ENCODE data around the gene MYDGF.

MYDGF gene

GRCh38 chr19:4675346-4675745, 5.2 kb upstream of the MYDGF start:
- no peak for DNase-seq (ENCODE audit: low read depth)

- DNase-seq (ENCODE audit: low read depth): no peak
Observed at GRCh38 chr19:4673726-4674125, 3.6 kb upstream of the MYDGF start.

DNA sequence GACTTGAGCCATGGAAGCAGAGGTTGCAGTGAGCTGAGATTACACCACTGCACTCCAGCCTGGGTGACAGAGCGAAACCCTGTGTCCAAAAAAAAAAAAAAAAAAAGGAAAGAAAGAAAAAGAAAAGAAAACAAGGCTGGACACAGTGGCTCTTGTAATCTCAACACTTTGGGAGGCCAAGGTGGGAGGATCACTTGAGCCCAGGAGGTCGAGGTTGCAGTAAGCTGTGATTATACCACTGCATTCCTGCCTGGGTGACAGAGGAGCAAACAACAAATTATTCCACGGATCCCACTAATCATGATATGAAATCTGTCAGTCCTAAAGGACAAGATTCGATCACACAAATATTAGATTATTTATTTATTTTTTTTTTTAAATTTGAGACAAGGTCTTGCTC, 3.1 kb upstream of the MYDGF start:
- DNase-seq (ENCODE audit: low read depth): no peak

- no peak for DNase-seq (ENCODE audit: low read depth)
Observed at GRCh38 chr19:4671185-4671851, 1.2 kb upstream of the MYDGF start.

GRCh38 chr19:4664642-4665041, 5.5 kb downstream of the MYDGF start:
- no peak for DNase-seq (ENCODE audit: low read depth)

- no peak for DNase-seq (ENCODE audit: low read depth)
Observed at GRCh38 chr19:4662812-4663211, 7.3 kb downstream of the MYDGF start.

DNA sequence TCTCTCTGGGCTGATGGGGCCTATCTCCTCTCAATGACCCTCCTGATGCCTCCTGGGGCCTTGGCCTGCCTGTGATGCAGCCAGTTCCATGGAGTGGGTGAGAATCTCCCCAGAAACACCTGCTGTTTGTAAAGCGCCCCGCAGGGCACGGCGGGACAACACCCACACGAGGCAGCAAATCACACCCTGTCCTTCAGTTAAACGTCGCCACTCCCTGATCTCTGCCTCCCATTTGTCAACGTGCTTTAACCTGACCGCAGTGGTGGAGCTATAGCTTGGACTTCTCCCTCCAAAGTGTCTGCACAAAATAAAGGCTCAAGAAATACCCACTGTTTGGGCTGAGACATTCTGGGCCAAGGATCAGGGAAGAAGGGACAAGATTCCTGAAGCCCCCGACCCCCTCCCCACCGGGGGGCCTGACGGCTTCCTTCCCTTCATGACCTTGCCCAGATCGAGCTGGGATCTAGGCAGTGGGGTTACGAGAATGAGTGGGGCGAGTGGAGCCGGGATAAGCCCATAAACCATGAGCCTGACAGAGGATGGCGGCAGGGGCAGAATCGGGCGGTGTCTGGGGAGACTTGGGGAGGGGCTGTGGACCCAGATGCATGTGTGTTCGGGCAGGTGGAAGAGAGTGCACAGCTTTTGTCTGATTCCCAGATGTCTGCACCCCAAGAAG, 8.0 kb downstream of the MYDGF start:
- DNase-seq (ENCODE audit: low read depth): no peak

DNA sequence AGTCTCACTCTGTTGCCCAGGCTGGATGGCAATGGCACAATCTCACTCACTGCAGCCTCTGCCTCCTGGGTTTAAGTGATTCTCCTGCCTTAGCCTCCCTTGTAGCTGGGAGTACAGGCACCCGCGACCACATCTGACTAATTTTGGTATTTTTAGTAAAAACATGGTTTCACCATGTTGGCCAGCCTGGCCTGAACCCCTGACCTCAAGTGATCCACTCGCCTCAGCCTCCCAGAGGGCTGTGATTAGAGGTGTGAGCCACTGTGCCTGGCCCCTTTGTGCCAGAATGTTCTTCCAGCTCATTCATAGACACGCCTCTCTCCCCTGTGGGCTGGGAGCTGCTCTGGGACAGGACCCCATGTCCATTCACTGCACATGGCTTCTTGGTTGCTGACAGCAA, 9.1 kb downstream of the MYDGF start:
- DNase-seq (ENCODE audit: low read depth): no peak

- no peak for DNase-seq (ENCODE audit: low read depth)
Observed at GRCh38 chr19:4660181-4660791, 9.9 kb downstream of the MYDGF start.

GRCh38 chr19:4657835-4658234, 12.3 kb downstream of the MYDGF start:
- no peak for DNase-seq (ENCODE audit: low read depth)

- DNase-seq (ENCODE audit: low read depth): no peak
Observed at GRCh38 chr19:4657262-4657661, 12.9 kb downstream of the MYDGF start.

DNA sequence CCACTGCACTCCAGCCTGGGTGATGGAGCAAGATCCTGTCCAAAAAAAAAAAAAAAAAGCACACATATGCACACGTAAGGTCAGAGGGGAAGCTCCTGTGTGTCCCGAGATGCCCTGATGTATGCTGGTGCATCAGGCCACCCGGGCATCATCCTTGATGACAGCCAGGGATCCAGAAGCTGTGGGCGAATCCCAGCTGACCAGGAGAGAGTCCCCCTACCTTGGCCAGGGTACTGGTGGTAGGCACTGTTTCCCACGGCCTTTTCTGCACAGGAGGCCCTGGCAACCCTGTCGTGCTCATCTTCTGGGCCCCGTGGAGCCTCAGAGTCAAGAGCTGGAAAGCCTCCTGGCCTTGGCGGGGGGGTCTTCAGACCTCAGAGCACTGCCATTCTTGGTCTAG, 14.0 kb downstream of the MYDGF start:
- DNase-seq (ENCODE audit: low read depth): no peak

DNA sequence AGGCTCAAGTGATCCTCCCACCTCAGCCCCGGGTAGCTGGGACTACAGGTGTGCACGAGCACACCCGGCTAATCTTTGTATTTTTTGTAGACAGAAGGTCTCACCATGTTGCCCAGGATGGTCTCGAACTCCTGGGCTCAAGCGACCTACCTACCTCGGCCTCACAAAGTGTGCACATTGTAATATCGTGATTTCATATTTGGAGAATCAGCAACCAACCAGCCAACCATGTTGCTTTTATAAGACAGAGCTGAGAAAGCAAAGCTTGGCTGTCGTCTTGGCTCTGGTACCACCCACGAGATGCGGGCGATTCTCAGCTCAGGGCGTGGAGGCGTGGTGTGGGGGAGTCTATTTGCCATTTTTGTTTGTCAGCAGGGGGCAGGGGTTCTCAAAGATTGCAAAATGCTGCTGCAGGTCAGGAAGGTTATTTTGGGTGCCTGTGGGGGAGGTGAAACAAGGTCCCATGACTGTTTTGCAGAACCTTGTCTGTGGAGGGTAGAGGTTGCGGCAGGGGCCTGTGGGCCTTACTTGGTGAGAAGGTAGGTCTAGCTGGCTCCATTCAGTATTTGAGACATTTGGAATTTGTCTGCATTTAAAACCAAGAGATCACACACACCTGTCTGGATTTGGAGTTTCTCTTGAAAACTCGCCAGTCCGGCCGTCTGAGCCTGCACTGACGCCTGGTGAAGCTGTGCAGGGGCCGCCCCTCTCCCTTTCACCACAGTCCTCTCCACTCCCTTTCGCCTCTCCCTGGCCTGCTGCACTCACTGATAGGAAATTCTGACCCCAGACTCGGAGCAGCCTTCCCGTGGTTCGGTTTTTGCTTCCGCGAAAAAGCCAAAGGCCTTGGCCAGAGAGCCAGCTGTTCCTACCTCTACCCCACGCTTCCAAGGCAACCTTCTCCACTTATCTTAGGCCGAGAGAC, 15.4 kb downstream of the MYDGF start:
- no peak for DNase-seq (ENCODE audit: low read depth)

DNA sequence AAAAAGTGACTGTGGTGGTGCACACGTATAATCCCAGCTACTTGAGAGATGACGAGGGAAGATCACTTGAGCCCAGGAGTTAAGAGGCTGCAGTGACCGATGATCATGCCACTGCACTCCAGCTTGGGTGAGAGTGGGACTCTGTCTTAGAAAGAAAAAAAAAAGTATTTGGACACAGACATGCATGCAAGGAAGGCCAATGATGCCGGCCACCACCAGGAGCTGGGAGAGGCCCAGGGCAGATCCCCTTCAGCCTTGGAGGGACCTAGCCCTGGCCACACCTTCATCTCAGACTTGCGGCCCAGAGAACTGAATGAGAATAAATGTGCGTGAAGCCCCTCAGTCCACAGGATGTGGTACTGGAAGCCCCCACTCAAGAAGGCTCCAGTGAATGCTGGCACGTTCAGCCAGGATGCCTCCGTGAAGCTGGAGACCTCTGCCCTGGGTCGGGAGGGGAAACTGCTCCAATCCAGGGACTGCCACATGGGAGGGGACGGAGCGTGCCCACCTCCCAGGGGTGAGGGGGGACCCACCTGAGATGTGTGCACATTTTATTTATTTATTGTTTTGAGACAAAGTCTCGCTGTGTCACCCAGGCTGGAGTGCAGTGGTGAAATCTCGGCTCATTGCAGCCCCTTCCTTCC, 16.2 kb downstream of the MYDGF start:
- no peak for DNase-seq (ENCODE audit: low read depth)

DNA sequence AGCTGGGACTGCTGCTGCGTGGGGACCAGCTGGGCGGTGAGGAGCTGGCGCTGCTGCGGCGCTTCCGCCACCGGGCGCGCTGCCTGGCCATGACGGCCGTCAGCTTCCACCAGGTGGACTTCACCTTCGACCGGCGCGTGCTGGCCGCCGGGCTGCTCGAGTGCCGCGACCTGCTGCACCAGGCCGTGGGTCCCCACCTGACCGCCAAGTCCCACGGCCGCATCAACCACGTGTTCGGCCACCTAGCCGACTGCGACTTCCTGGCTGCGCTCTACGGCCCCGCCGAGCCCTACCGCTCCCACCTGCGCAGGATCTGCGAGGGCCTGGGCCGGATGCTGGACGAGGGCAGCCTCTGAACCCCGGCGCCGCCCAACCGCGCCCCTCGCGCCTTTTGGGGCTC, 18.1 kb downstream of the MYDGF start:
- no peak for DNase-seq (ENCODE audit: low read depth)

GRCh38 chr19:4650159-4650558, 20.0 kb downstream of the MYDGF start:
- DNase-seq (ENCODE audit: low read depth): no peak

- DNase-seq (ENCODE audit: low read depth): no peak
Observed at GRCh38 chr19:4649392-4650047, 20.6 kb downstream of the MYDGF start.

- no peak for DNase-seq (ENCODE audit: low read depth)
Observed at GRCh38 chr19:4647676-4648644, 22.2 kb downstream of the MYDGF start.

DNA sequence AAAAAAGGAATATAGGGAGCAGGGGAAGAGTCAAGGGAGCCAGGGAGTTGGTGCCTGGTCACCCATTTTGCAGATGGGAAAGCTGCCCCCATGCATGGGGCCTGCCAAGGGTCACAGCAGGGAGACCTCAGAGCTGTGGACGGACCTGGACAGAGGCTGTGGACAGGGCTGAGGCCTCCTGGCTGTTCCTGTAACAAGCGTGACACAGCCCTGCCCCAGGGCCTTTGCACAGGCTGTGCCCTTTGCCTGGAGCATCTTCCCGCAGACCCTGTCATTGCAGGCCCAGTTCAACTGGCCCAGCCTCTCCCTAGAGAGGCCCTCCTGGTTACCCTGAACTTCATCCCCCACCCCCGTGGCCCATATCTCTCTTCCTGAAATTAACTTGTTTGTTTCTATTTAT, 24.4 kb downstream of the MYDGF start:
- no peak for DNase-seq (ENCODE audit: low read depth)

DNA sequence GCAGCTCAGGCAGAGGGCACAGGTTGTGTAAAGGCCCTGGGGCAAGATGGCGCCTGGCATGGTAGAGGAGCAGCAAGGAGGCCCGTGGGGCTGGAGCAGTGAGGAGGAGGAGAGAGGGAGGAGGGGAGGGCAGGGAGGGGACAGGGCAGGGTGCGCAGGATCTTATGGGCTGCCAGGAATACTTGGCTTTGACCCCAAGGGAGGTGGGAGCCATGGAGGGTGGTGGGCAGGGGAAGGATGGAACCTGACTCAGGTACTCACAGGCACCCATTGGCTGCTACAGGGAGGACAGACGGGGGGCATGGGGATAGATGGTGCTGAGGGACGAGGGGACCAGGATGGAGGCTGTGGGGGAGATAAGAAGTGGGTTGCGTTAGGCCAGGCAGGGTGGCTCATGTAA, 27.5 kb downstream of the MYDGF start:
- DNase-seq (ENCODE audit: low read depth): no peak
